K562 treated with DMSO at 1 percent for 24 hours (cell line): ENCODE measurements around the gene SLC5A2. TPM values are rescaled to one million over a fixed set of nuclear protein-coding genes. Genes with fewer than 3 reads are reported as not detected.

Source experiments
- total RNA-seq: library from RNA; unstranded; fragments of 300-600 nt; gene quantifications from 2 replicates; pipeline ENCODE4 v1.2.3, GENCODE V29; 2022; ENCODE audit warnings: low read depth; ENCODE audit not compliant: insufficient read depth

The SLC5A2 gene
- 3.9 and 4.9 TPM in 2 replicates for total RNA-seq

GRCh38 chr16:31483081-31483480, at the start of gene SLC5A2:
Gene SLC5A2 (plus strand): TSS chr16:31483123. CDS start chr16:31483137, 14 bp downstream.

DNA sequence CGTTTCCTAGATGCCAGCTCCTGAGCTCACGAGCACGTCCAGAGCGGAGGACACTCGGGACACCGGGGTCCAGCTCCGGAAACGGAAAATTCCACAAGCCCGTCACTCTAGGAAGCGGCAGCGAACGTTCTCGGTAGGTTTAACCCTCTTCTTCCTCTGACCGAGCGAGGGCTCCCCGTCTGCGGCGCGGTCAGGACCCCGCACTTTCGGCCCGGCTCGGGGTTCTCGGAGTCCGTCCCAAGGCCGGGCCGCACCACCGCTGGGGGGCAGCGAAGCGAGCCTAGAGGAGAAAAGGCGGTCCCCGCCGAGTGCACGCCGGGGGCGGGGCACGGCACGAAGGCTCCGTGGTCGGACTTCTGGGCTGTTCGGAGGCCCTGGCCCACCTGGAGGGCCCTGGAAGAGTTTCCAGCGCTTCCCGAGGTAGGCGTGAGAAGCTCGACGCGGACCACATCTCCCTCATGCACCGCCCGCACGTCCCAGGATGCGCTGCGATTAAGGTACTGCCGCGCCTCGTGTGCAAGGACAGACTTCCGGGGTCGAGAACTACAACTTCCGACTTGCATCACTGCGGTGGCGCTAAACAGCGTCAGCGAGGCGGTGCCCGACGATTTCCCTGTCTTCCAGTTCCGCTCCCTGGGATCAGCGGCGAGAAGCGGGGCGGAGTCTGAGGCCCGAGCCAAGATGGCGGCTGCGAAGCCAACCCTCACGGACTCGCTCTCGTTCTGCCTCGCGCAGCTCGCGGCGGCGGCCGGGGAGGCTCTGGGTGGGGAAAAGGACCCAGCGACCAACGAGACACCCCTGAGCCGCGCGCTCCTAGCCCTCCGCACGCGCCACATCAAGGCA, 23.9 kb upstream of the SLC5A2 start, which contains the start of gene ARMC5:
TSS of gene ARMC5 (plus strand) at position 658 of the 843 bp plus-strand sequence. CDS start at position 682, 24 bp downstream.

DNA sequence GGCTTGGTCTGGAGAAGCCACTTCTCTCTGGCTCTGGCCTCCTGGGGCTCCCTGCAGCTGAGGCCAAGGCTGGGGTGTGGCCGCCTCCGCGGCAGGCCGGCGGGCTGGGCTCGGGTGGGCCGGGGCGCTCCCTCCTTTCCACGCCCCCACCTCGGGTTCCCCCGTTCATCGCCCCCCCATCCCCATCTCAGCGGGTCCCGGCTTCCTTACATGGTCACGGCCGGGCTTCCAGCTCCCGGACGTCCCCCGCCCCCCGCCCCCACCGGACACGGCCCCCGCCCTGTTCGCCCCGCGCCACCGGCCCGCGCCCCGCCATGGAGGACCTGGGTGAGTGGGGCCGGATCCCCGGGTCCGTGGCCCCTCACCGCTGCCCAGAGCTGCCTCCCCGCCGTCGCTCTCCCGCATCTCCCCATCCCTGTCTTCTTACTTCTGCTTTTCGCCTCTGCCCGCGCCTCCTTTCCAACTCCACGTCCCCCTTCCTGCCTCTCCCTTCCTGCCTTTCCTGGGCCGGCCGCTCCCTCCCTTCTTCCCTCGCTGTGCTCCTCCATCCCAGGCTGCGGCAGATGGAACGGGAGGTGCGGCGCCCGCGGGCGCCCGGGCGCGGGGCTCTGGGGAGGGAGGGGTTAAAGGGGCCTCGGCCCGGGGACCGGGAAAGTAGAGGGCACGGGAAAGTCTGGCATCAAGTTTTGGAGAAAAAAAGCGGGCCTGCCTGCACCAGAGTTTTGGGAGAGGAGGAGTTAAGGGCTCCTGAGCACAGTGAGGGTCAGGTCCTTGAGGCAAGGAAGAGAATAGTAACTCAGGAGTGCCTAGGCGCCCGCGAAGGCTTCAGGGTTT, 10.8 kb upstream of the SLC5A2 start, which contains the start of gene TGFB1I1:
TSS of gene TGFB1I1 (plus strand) at position 278 of the 834 bp plus-strand sequence. CDS start at position 315, 37 bp downstream.

DNA sequence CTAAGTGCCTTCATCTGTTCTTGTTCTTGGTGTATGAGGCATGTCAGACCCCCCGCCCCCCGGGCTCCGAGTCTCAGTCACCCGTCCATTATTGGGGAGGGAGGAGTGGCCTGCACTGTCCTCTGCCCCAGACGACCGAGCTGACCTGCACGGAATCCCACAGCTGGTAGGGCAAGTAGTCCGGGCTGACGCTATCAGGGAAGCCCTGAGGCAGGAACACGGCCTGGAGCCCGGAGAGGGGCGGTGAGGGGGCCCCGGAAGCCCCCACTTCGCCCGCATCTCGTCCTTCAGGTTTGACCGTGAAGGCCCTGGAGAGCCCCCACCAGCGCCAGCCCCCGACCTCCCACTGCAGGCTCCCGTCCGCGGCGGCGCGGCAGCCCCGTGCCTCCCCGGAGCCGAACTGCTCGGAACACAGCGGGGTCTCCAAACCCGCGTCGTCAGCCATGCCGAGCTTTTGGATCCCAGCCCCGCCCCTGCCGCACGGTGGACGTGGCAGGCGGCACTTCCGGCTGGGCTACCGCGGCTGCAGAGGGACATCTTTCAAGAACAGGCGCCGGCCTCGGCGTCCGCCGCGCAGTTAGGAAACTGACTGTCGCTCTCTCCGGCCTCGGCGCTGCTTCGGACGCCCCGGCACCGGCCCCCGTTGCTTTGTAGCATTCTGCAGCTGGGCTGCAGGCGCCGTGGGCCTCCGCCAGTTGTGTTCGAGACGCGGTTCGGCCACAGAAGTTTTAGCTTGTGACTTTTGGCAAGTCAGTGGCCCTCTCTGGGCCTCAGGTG, 25.2 kb downstream of the SLC5A2 start, which contains the start of gene RUSF1:
TSS of gene RUSF1 (minus strand) at position 463 of the 777 bp plus-strand sequence. CDS start at position 445, 18 bp downstream.

GRCh38 chr16:31527734-31528274, 44.9 kb downstream of the SLC5A2 start, which contains the start of gene AHSP:
Gene AHSP (plus strand): TSS chr16:31527900. CDS start chr16:31528140, 240 bp downstream.

Other genes starting within 250 kb of the SLC5A2 start
- gene ITGAM, start 223.1 kb upstream of the SLC5A2 start, total RNA-seq: 3.6 and 5.1 TPM in 2 replicates
- gene ITGAX, start 127.9 kb upstream of the SLC5A2 start, total RNA-seq: 0.44 and 0.50 TPM in 2 replicates
- gene ITGAD, start 89.8 kb upstream of the SLC5A2 start, total RNA-seq: not detected in 2 replicates
- gene COX6A2, start 54.8 kb upstream of the SLC5A2 start, total RNA-seq: not detected in 2 replicates
- 0.38 and 0.90 TPM in 2 replicates for gene ZNF843, start 40.3 kb upstream of the SLC5A2 start, total RNA-seq
- 26.2 and 26.9 TPM in 2 replicates for gene ARMC5, start 23.6 kb upstream of the SLC5A2 start, total RNA-seq
- 0.95 and 4.6 TPM in 2 replicates for gene TGFB1I1, start 11.0 kb upstream of the SLC5A2 start, total RNA-seq
- gene RUSF1, start 25.3 kb downstream of the SLC5A2 start, total RNA-seq: 74.8 and 82.3 TPM in 2 replicates
- 4.4 and 6.0 TPM in 2 replicates for gene AHSP, start 44.8 kb downstream of the SLC5A2 start, total RNA-seq